Renal cortical epithelial cell (primary cell): Measurements from ENCODE around the gene SRMS. TPM values are rescaled to one million over a fixed set of nuclear protein-coding genes. Genes with fewer than 3 reads are reported as not detected.
"Not testable (repeated sequence)": the region's sequence is repeated elsewhere in the genome, so short reads cannot be mapped to it uniquely, and the experiment has no call there.

Experiments used
- DNase-seq: peaks from one replicate; pipeline ENCODE4 v3.0.0-alpha.2; 2011; ENCODE audit warnings: low read depth
- total RNA-seq: library from RNA; depleted of rRNA; stranded (reverse); fragments of >200 nt; gene quantifications from 2 replicates; pipeline ENCODE4 v1.2.3, GENCODE V29; 2014

Gene SRMS
- total RNA-seq, 1 donor from 2014 or later: not detected

DNA sequence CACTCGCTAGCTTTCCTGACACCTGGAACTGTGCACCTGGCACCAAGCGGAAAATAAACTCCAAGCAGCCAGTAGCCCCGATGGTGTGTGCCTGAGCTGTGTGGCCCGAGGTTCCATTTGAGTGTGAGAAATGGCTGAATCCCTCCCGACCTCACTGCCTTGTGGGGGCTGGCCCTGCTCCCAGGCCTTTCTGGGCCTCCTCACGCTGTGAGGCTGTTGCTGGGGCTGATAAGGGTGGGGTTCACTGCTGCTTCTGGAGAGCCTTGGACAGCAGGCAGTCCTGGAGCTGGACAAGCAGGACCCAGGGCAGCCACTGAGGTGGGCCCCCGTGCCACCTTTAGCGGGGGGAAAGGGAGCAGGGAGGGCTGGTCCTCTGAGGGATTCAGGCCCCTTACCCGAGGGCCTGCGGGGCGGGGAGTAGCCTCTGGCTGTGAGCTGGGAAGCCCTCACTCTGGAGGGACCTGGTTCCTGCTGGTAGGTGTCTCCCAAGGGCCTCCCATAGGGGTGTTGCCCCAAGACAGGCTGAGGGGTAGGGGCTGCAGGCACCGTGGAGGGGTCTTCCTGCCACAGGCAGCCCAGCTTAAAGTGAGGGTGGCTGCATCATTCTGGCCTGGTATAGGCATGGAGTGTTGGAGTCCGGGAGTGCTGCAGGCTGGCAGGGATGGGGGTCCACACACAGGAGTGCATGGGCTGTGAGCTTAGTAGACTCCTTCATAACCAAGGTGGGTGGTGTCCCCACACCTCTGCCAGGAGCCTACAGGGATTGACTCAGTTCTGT is 25.3 kb downstream of the SRMS start:
- DNase-seq: no peak

DNA sequence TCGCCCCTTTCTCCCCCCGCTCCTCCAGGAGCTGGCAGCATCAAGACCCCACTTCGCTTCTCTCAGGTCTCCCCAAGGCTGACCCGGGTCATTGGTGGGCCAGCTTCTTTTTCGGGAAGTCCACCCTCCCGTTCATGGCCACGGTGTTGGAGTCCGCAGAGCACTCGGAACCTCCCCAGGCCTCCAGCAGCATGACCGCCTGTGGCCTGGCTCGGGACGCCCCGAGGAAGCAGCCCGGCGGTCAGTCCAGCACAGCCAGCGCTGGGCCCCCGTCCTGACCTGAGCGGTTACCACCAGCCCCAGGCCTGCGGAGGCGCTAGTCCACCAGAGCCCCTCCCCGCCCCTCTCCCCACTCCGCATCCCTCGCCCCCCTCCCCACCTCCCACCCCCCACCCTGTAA is 25.9 kb downstream of the SRMS start:
- no peak for DNase-seq

DNA sequence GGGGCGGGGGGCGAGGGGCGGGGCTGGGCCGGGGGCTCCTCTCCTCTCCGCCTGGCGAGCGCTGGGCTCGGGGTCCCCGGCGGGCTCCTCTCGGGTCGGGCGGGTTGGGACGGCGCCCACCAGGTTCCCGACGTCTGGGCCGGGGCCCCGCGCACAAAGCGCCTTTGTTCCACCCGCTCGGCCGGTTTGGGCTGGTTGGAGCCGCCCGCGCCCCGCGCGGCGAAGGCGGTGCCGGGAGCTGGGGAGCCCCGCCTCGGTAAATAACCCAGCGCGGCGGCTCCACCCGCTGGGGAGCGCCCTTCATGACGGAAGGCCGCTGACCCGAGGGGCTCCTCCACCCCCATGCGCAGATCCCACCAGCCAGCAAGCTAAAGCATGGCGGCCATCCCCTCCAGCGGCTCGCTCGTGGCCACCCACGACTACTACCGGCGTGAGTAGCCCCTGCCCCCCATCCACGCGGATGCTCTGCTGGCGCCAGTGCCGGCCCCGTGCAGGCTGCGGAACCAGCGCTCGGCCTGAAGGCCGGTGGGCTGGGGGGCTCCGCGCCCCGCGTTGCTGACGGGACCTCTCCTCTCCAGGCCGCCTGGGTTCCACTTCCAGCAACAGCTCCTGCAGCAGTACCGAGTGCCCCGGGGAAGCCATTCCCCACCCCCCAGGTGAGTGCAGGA is 26.5 kb downstream of the SRMS start:
- no peak for DNase-seq

GRCh38 chr20:63520504-63520933 is 27.0 kb downstream of the SRMS start, which contains the start of gene PPDPF:
Gene PPDPF, plus strand, starts transcription at chr20:63520765. Its CDS starts 544 bp downstream, at chr20:63521309.
- DNase-seq: no peak

DNA sequence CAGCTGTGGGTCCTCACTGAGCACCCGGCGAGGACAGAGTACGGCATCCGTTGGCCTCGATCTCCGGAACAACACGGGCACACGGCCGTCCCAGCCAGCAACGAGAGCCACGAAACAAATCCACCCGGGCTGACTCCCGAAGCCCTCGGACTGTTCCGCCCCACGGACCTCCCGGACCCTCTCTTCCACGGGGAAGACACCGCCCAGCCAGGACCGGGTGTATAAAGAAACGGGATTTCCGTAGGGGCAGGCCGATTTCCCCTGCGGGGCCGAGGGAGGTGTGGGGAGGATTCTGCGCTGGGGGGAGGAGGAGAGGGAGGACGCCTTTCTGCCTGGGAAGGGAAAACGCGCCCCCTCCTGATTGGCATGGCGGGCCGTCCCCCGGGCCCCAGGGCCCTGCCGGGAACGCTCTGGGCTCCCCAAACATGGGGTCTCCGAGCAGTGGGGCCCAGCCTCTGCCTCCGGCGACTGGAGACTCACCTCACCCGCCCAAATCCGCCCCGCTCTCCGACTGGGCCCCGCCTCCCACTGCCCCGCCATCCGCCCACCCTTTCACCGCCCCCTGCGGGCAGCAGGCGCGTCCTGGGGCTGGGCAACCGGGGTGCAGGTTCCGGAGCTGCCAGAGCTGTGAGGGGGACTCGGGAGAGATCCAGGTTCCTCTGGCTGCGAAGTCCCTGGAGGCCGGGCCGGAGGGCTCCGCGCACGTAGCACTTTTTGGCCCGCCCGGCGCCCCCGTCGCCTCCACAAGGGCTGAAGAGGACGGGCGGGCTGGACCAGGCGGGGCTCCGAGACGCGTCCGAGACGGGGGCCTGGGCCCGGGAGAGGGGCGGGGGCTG is 27.7 kb downstream of the SRMS start:
- DNase-seq: no peak

- no peak for DNase-seq
These were observed 28.4 kb downstream of the SRMS start for GRCh38 chr20:63518946-63519667.

DNA sequence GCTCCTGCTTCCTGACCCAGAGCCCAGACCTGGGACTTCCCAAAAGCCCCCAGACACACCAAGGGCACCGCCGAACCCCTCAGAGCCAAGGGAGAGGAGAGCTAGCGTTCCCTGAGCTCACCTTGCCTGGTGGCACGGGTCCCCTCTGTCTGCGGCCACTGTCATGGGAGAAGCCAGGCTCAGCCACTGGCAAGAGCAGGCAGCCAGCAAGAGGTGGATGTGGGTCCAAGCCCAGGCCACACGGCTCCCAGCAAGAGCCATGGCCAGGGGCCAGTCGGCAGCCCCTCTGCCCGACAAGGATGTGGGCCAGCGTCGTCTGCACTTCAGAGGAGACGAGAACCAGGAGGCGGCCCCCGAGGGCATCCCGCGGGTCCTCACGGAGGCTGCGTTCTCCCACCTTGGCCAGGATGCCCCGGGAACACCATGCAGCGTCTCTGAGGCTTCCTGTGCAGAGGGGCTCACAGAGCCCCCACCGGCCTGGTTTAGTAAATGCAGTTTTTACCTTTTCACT is 29.1 kb downstream of the SRMS start:
- no peak for DNase-seq

- no peak for DNase-seq
These were observed 29.9 kb downstream of the SRMS start for GRCh38 chr20:63517376-63518309.

GRCh38 chr20:63514520-63514919 is 33.0 kb downstream of the SRMS start:
- DNase-seq: not testable (repeated sequence)

GRCh38 chr20:63513207-63513606 is 34.3 kb downstream of the SRMS start:
- no peak for DNase-seq

- DNase-seq: no peak
These were observed 38.4 kb downstream of the SRMS start for GRCh38 chr20:63509088-63509564.

GRCh38 chr20:63508072-63508768 is 39.3 kb downstream of the SRMS start:
- DNase-seq: no peak

GRCh38 chr20:63507083-63507743 is 40.3 kb downstream of the SRMS start:
- no peak for DNase-seq

DNA sequence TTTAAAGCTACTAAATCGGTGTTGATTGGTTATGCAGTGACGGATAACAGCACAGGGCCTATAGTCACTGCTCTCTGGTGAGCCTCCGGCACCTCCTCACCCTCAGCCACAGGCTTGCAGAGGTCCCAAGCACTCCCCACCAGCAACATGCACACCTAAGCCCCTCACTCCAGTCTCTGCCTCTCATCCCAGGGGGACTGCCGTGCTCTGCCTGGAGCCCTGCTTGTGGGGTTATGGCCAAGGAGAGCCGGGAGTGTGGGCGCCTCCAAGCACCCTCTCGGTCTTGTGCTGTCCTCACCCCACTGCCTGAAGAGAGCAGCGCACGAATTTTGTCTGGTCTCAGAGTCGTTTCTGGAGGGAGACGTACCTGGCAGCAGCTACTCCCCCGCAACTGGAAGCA is 41.8 kb downstream of the SRMS start:
- no peak for DNase-seq

DNA sequence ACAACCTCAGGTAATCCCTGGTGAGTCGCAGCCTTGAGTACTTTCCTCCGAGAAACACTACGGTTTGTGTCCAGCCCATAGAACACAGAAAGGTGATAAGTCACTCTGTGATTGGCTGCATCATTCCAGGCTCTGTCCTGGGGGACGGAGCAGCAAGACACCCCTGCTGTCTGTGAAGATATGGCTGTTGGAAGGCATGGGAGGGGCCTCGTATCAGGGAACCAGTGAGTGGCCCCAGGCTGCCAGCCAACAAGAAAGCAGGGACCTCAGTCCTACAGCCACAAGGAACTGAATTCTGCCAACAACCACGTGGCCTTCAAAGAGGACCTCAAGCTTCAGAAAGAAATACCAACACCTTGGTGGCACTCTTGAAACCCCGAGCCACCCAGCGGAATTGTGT is 42.3 kb downstream of the SRMS start:
- DNase-seq: no peak

- no peak for DNase-seq
These were observed 42.9 kb downstream of the SRMS start for GRCh38 chr20:63504642-63505041.

- DNase-seq: no peak
These were observed 44.0 kb downstream of the SRMS start for GRCh38 chr20:63503524-63503923.

GRCh38 chr20:63502671-63503172 is 44.8 kb downstream of the SRMS start:
- DNase-seq: no peak
